ENCODE data around the gene ANAPC16. TPM values are rescaled to one million over a fixed set of nuclear protein-coding genes. Genes with fewer than 3 reads are reported as not detected.

The ANAPC16 gene
- total and polyA plus RNA-seq, 7 experiments from 2014 or later: 85.5 to 445 (median 118) TPM

DNA sequence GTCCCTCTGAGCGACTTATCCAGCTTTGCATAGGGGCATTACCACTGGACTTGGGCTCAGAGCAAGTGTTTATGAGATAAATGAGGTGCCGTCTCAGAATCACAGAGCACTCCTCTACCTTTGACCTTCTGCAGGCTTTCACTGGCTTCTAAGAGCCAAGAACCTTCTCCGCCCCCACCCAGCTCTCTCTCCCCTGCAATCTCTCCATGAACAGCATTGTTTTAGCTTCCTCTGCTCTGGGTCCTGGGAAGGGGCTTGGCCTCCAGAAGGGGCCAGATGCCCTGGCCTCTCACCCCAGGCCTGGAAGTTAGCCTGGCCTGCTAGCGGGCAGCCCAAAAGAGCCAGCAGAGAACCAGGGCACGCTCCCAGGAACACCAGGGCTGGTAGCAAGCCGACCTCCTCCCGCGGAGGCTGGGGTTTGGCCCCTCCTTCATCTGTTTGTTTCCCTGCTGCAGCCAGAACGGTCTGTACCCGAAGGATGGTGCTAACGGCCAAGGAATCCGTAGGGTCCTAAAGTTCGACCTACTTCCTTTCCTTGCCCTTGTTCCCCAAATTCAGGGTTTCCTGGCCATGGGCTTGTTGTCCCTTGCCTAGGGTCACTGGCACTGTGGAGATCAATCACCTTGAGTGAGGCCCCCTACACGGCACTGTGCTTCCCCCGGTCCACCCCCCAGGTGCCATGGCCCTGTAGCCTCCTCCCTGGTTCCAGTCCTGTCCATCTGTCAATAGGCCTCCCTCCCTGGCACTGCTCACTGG is 39.2 kb downstream of the ANAPC16 start:
- intact Hi-C loops (cut with micrococcal nuclease): no loop called here
- Mint-ChIP-seq H3K9me3 (no peaks in the 10 kb centered on the region), H3K27ac (peak overlapping the region; percentile 84 to 98 (median 95)), H3K4me1 (peaks cover 55 to 90% (median 72%) of the 10 kb centered on the region in 7 donors), H3K36me3 (no peaks in the 10 kb centered on the region), H3K27me3 (no peaks in the 10 kb centered on the region), H3K4me3 (peak overlapping the region; percentile 64 to 91 (median 84))
- POLR2A ChIA-PET: interaction anchor here (0.6 to 18.6 kb wide), 10 partner anchors 9 to 79 kb away, joined by 3 to 219 read pairs (median 6); partner anchors contain the start of genes ANAPC16, ASCC1 and DDIT4
- H3K27ac ChIP-seq (ENCODE audit: low read depth, low read length): peak overlapping the region; percentile 69
- CTCF ChIA-PET: interaction anchor here (0.7 to 2.3 kb wide), 3 partner anchors 10 to 31 kb away, joined by 3 to 7 read pairs (median 4); no protein-coding TSS in a partner anchor
- H3K27me3 ChIP-seq (ENCODE audit: control insufficient read depth in 2 of 2, insufficient read depth in 2 of 2, low read length in 2 of 2): no peaks in the 10 kb centered on the region
- peak in 5 of 9 donors; percentile 37 to 53 (median 46) for DNase-seq
- H3K9me3 ChIP-seq (ENCODE audit: control insufficient read depth in 2 of 3, low read length in 3 of 3): no peaks in the 10 kb centered on the region
- H3K36me3 ChIP-seq (ENCODE audit: control insufficient read depth in 2 of 3, insufficient read depth in 3 of 3, low read length in 3 of 3): no peaks in the 10 kb centered on the region
- peak overlapping the region; percentile 5 for H3K4me3 ChIP-seq (ENCODE audit: low read length)
- peaks cover 30 to 82% of the 10 kb centered on the region in 2 donors for H3K4me1 ChIP-seq (ENCODE audit: control insufficient read depth in 2 of 2, insufficient read depth in 2 of 2, low read length in 2 of 2)
- ATAC-seq: peak; percentile 75

DNA sequence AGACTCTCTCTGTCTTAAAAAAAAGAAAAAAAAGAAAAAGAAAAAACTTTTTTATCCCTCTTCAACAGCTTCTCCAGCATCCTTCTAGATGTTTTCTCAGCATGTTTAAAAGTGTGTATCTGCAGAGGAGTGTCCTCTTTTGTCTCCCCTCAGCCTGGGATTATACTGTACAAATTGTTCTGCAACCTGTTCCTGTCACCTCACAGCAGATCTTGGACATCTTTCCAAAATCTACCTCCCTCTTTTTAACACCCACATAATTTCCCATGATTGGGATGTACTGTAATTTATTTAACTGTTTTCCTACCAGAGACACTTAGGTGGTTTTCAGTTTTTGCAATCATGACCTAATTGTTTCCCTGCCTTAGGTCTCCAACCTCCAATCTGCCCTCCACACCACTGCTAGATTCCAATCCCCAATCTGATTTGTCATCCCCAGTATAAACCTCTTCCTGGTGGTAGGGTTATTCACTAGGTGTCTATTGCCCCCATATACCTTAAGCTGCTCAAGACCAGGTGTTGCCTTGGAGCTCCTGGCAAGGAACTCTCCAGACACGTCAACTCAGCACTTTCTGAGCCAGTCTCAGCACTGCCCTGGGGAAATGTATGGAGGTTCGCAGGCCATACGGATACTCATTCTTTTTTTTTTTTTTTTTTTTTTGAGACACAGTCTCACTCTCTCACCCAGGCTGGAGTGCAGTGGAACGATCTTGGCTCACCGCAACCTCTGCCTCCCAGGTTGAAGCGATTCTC is 40.3 kb downstream of the ANAPC16 start:
- POLR2A ChIA-PET: interaction anchor here (0.6 to 18.6 kb wide), 7 partner anchors 8 to 76 kb away, joined by 3 to 219 read pairs (median 3); partner anchors contain the start of gene DDIT4
- Mint-ChIP-seq H3K36me3 (no peaks in the 10 kb centered on the region), H3K27ac (peak overlapping the region; percentile 71 to 98 (median 94)), H3K4me3 (peak overlapping the region; percentile 1 to 91 (median 59)), H3K27me3 (no peaks in the 10 kb centered on the region), H3K9me3 (no peaks in the 10 kb centered on the region), H3K4me1 (peaks cover 52 to 90% (median 76%) of the 10 kb centered on the region in 7 donors)
- no peaks in the 10 kb centered on the region for H3K27me3 ChIP-seq (ENCODE audit: control insufficient read depth in 2 of 2, insufficient read depth in 2 of 2, low read length in 2 of 2)
- ATAC-seq: no peak
- H3K36me3 ChIP-seq (ENCODE audit: control insufficient read depth in 2 of 3, insufficient read depth in 3 of 3, low read length in 3 of 3): no peaks in the 10 kb centered on the region
- no peak overlapping the region for H3K27ac ChIP-seq (ENCODE audit: low read depth, low read length)
- peaks cover 28 to 79% of the 10 kb centered on the region in 2 donors for H3K4me1 ChIP-seq (ENCODE audit: control insufficient read depth in 2 of 2, insufficient read depth in 2 of 2, low read length in 2 of 2)
- DNase-seq: no peak
- CTCF ChIA-PET: interaction anchor here (2.3 kb wide), 1 partner anchor 8 kb away, joined by 7 read pairs; no protein-coding TSS in a partner anchor
- intact Hi-C loops (cut with micrococcal nuclease): no loop called here
- H3K9me3 ChIP-seq (ENCODE audit: control insufficient read depth in 2 of 3, low read length in 3 of 3): no peaks in the 10 kb centered on the region
- H3K4me3 ChIP-seq (ENCODE audit: low read length): no peak overlapping the region

DNA sequence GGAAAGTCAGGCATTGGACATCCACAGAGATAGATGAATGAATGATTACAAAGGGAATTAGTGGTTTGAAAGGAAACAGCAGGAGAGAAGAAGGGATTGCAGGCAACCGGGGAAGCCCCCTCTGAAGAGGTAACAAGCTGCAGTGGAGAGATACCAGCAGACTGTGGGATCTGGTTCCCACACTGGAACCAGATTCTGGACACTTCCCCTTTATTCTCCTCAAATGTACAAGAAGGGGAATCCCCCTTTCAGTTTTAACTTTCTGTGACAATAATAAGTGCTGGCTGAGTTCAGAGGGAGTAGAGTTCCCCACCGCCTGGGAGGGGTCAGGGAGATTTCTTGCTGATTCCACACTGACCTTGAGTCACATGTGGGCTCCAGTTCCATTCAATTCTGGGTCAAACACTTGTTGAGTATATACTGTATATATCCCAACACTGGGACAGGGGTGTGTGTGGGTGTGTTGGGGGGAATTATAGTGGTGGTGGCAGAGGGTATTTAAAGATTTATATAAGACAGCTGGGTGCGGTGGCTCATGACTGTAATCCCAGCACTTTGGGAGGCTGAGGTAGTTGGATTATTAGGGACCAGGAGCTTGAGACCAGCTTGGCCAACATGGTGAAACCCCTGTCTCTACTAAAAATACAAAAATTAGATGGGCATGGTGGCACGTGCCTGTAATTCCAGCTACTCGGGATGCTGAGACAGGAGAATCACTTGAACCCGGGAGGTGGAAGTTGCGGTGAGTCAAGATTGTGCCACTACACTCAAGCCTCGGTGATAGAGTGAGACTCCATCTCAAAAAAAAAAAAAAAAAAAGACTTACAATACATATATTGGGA is 41.5 kb downstream of the ANAPC16 start:
- Mint-ChIP-seq H3K27ac (peak overlapping the region; percentile 8 to 97 (median 79)), H3K27me3 (no peaks in the 10 kb centered on the region), H3K9me3 (no peaks in the 10 kb centered on the region), H3K36me3 (no peaks in the 10 kb centered on the region), H3K4me3 (peak overlapping the region in 6 of 10 donors; percentile 13 to 55 (median 45)), H3K4me1 (peaks cover 48 to 88% (median 77%) of the 10 kb centered on the region in 7 donors)
- ATAC-seq (peak; percentile 34), DNase-seq (no peak)
- intact Hi-C loops (cut with micrococcal nuclease): no loop called here
- Histone ChIP-seq H3K27ac (ENCODE audit: low read depth, low read length) (no peak overlapping the region), H3K9me3 (ENCODE audit: control insufficient read depth in 2 of 3, low read length in 3 of 3) (no peaks in the 10 kb centered on the region), H3K36me3 (ENCODE audit: control insufficient read depth in 2 of 3, insufficient read depth in 3 of 3, low read length in 3 of 3) (no peaks in the 10 kb centered on the region), H3K4me1 (ENCODE audit: control insufficient read depth in 2 of 2, insufficient read depth in 2 of 2, low read length in 2 of 2) (peaks cover 38 to 80% of the 10 kb centered on the region in 2 donors), H3K27me3 (ENCODE audit: control insufficient read depth in 2 of 2, insufficient read depth in 2 of 2, low read length in 2 of 2) (no peaks in the 10 kb centered on the region), H3K4me3 (ENCODE audit: low read length) (no peak overlapping the region)
- CTCF ChIA-PET: interaction anchor here (9.3 kb wide), 1 partner anchor 18 kb away, joined by 46 read pairs; the partner anchor contains the start of gene DDIT4
- POLR2A ChIA-PET: interaction anchor here (0.6 to 18.6 kb wide), 5 partner anchors 9 to 69 kb away, joined by 3 to 219 read pairs (median 3); partner anchors contain the start of gene DDIT4

DNA sequence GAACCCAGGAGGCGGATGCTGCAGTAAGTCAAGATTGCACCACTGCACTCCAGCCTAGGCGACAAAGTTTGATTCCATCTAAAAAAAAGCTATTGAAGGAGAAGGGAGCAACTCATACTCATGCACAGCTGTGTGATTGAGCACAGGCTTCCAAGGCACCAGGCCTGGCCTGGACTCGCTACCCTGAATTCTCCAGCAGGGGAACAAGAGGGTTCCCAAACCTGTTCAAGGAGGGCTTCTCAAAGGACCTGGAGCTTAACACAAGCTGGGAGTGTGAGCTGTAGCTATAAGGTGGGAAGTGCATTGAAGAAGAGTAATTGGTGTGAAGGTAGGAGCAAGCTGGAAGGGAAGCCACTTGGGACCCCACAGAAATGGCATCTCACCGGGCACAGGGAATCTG is 42.8 kb downstream of the ANAPC16 start:
- Histone ChIP-seq H3K27ac (ENCODE audit: low read depth, low read length) (peak overlapping the region; percentile 17), H3K4me3 (ENCODE audit: low read length) (no peak overlapping the region), H3K36me3 (ENCODE audit: control insufficient read depth in 2 of 3, insufficient read depth in 3 of 3, low read length in 3 of 3) (no peaks in the 10 kb centered on the region), H3K4me1 (ENCODE audit: control insufficient read depth in 2 of 2, insufficient read depth in 2 of 2, low read length in 2 of 2) (peaks cover 49 to 78% of the 10 kb centered on the region in 2 donors), H3K9me3 (ENCODE audit: control insufficient read depth in 2 of 3, low read length in 3 of 3) (no peaks in the 10 kb centered on the region), H3K27me3 (ENCODE audit: control insufficient read depth in 2 of 2, insufficient read depth in 2 of 2, low read length in 2 of 2) (no peaks in the 10 kb centered on the region)
- peaks cover 37 to 84% (median 70%) of the 10 kb centered on the region in 7 donors for H3K4me1 Mint-ChIP-seq
- H3K27me3 Mint-ChIP-seq: no peaks in the 10 kb centered on the region
- POLR2A ChIA-PET: interaction anchor here (0.6 to 18.6 kb wide), 11 partner anchors 11 to 156 kb away, joined by 3 to 219 read pairs (median 5); partner anchors contain the start of gene DDIT4
- intact Hi-C loops (cut with micrococcal nuclease): no loop called here
- H3K4me3 Mint-ChIP-seq: peak overlapping the region in 8 of 10 donors; percentile 10 to 69 (median 50)
- H3K27ac Mint-ChIP-seq: peak overlapping the region in 8 of 9 donors; percentile 67 to 95 (median 84)
- DNase-seq (no peak), ATAC-seq (no peak)
- no peaks in the 10 kb centered on the region for H3K9me3 Mint-ChIP-seq
- CTCF ChIA-PET: interaction anchor here (0.7 to 9.3 kb wide), 3 partner anchors 11 to 918 kb away, joined by 3 to 46 read pairs (median 3); partner anchors contain the start of gene DDIT4
- H3K36me3 Mint-ChIP-seq: no peaks in the 10 kb centered on the region

DNA sequence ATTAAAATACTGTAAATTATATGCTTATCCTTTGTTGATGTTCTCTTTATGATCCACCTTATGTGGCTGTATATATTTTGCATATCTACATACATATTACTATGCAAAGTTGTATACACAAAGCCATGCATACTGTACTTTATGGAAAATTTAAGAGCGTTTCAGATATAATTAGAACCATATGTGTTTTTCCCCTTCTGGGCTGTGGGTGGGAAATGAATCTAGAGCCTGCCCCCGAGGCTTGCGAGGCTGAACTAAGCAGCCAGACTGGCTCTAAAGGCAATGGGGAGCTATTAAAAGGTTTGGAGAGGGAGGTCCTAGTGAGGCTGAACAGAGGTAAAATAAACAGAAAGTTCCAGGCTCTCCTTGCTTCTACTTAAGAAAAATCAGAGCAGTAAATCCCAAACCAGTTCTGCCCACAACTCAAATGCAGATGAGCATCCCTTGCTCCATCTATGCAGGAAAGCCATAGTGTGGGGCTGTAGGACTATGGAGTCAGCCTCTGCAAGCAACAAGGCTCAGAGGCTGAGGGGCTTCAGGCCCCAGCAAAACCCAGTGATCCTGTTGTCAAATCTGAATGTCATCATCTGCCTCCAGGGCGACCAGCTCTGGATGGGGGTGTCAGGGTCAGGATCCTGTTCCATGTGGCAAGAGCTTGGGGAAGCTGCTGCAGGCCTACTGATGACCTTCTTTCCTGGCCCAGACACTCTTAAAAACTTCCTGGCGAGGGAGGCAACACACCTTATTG is 43.9 kb downstream of the ANAPC16 start:
- H3K36me3 Mint-ChIP-seq: no peaks in the 10 kb centered on the region
- Histone ChIP-seq H3K4me3 (ENCODE audit: low read length) (peak overlapping the region; percentile 68), H3K27me3 (ENCODE audit: control insufficient read depth in 2 of 2, insufficient read depth in 2 of 2, low read length in 2 of 2) (no peaks in the 10 kb centered on the region), H3K4me1 (ENCODE audit: control insufficient read depth in 2 of 2, insufficient read depth in 2 of 2, low read length in 2 of 2) (peaks cover 48 to 74% of the 10 kb centered on the region in 2 donors), H3K27ac (ENCODE audit: low read depth, low read length) (peak overlapping the region; percentile 78), H3K36me3 (ENCODE audit: control insufficient read depth in 2 of 3, insufficient read depth in 3 of 3, low read length in 3 of 3) (no peaks in the 10 kb centered on the region), H3K9me3 (ENCODE audit: control insufficient read depth in 2 of 3, low read length in 3 of 3) (no peaks in the 10 kb centered on the region)
- ATAC-seq (no peak), DNase-seq (no peak)
- no peaks in the 10 kb centered on the region for H3K27me3 Mint-ChIP-seq
- H3K4me1 Mint-ChIP-seq: peaks cover 37 to 84% (median 72%) of the 10 kb centered on the region in 7 donors
- H3K4me3 Mint-ChIP-seq: peak overlapping the region; percentile 83 to 93 (median 90)
- POLR2A ChIA-PET: interaction anchor here (0.7 to 18.6 kb wide), 14 partner anchors 12 to 152 kb away, joined by 3 to 219 read pairs (median 8); partner anchors contain the start of genes ANAPC16, ASCC1 and DDIT4
- CTCF ChIA-PET: interaction anchor here (0.6 to 9.3 kb wide), 8 partner anchors 11 to 171 kb away, joined by 3 to 46 read pairs (median 4); partner anchors contain the start of gene DDIT4
- intact Hi-C loops (cut with micrococcal nuclease): loop anchor here (1.0 to 5.0 kb wide), 5 partner anchors 11 to 407 kb away; partner anchors contain the start of genes PSAP (in 1 of the 2) and SPOCK2 (in 1 of the 2)
- H3K27ac Mint-ChIP-seq: peak overlapping the region; percentile 87 to 97 (median 94)
- no peaks in the 10 kb centered on the region for H3K9me3 Mint-ChIP-seq

All from naive thymus-derived CD4-positive, alpha-beta T cell (primary cell).